GM18861 (cell line): ENCODE measurements around the gene LRRTM4.

Experiments used
- ATAC-seq: cut with Tn5 transposase; IDR thresholded peaks from one replicate; pipeline ENCODE4 v1.9.1; 2021; ENCODE audit not compliant: unreplicated experiment

The LRRTM4 gene

GRCh38 chr2:77005522-77005921 lies 516.7 kb downstream of the LRRTM4 start:
- ATAC-seq = no peak

- no peak for ATAC-seq
Measured at GRCh38 chr2:77001895-77002294, 520.3 kb downstream of the LRRTM4 start.

GRCh38 chr2:76998704-76999103 lies 523.5 kb downstream of the LRRTM4 start:
- no peak for ATAC-seq

- no peak for ATAC-seq
Measured at GRCh38 chr2:76998152-76998551, 524.0 kb downstream of the LRRTM4 start.

GRCh38 chr2:76997296-76997695 lies 524.9 kb downstream of the LRRTM4 start:
- no peak for ATAC-seq

- no peak for ATAC-seq
Measured at GRCh38 chr2:76985387-76986136, 536.6 kb downstream of the LRRTM4 start.

GRCh38 chr2:76984359-76984758 lies 537.8 kb downstream of the LRRTM4 start:
- ATAC-seq = no peak

GRCh38 chr2:76980067-76980787 lies 541.9 kb downstream of the LRRTM4 start:
- ATAC-seq = no peak

- no peak for ATAC-seq
Measured at GRCh38 chr2:76977846-76978727, 544.1 kb downstream of the LRRTM4 start.

- no peak for ATAC-seq
Measured at GRCh38 chr2:76975752-76976151, 546.4 kb downstream of the LRRTM4 start.

- ATAC-seq = no peak
Measured at GRCh38 chr2:76973610-76974009, 548.6 kb downstream of the LRRTM4 start.

GRCh38 chr2:76965772-76966171 lies 556.4 kb downstream of the LRRTM4 start:
- no peak for ATAC-seq

- no peak for ATAC-seq
Measured at GRCh38 chr2:76958749-76959148, 563.4 kb downstream of the LRRTM4 start.

GRCh38 chr2:76953733-76954347 lies 568.3 kb downstream of the LRRTM4 start:
- ATAC-seq = peak; percentile 72

GRCh38 chr2:76946631-76947145 lies 575.5 kb downstream of the LRRTM4 start:
- ATAC-seq = no peak

- ATAC-seq = no peak
Measured at GRCh38 chr2:76940559-76940958, 581.6 kb downstream of the LRRTM4 start.

- ATAC-seq = no peak
Measured at GRCh38 chr2:76938153-76938552, 584.0 kb downstream of the LRRTM4 start.

- ATAC-seq = no peak
Measured at GRCh38 chr2:76932550-76932949, 589.6 kb downstream of the LRRTM4 start.

- no peak for ATAC-seq
Measured at GRCh38 chr2:76930056-76930744, 592.0 kb downstream of the LRRTM4 start.

GRCh38 chr2:76928026-76928425 lies 594.1 kb downstream of the LRRTM4 start:
- ATAC-seq = no peak
